Stimulated activated memory B cell treated with anti-CD40 and anti-IgM and Interleukin-4, amounts not matched to agents 10 μg/mL and 1 μg/mL and 100 μg/mL, for 72 hours (primary cell): ENCODE data around the gene MAGED2.
A peak's percentile ranks its signal among the peaks of the same experiment; 100 is the strongest.
"Not testable (repeated sequence)": the region's sequence is repeated elsewhere in the genome, so short reads cannot be mapped to it uniquely, and the experiment has no call there.

Experiments
- ATAC-seq: fragments of 150-1000 bp; cut with Tn5 transposase; 2 replicates; pipeline ENCODE4 v1.10.0; 2021
- H3K27ac Mint-ChIP-seq: one replicate; pipeline ENCODE4 v1.8.0; 2022; ENCODE audit warnings: mild to moderate bottlenecking, mixed read lengths
- H3K27me3 Mint-ChIP-seq: one replicate; pipeline ENCODE4 v1.8.0; 2022; ENCODE audit warnings: mixed read lengths
- H3K36me3 Mint-ChIP-seq: one replicate; pipeline ENCODE4 v1.8.0; 2022; ENCODE audit warnings: mixed read lengths
- H3K4me1 Mint-ChIP-seq: one replicate; pipeline ENCODE4 v1.8.0; 2022; ENCODE audit warnings: mixed read lengths
- H3K4me3 Mint-ChIP-seq: one replicate; pipeline ENCODE4 v1.8.0; 2022; ENCODE audit warnings: mild to moderate bottlenecking, moderate library complexity, mixed read lengths
- H3K9me3 Mint-ChIP-seq: one replicate; pipeline ENCODE4 v1.8.0; 2022; ENCODE audit warnings: mixed read lengths

The MAGED2 gene

GRCh38 chrX:54807524-54808108 is at the start of gene MAGED2:
Gene MAGED2, plus strand, starts transcription at chrX:54807745. Its CDS starts 1,587 bp downstream, at chrX:54809332.
- ATAC-seq: peak; percentile 50
- peak within 1 kb of the TSS; percentile 98 for H3K27ac Mint-ChIP-seq
- no peaks in the 10 kb centered on the region for H3K9me3 Mint-ChIP-seq
- peaks cover 8% of the 10 kb centered on the region for H3K36me3 Mint-ChIP-seq
- H3K4me1 Mint-ChIP-seq: peaks cover 36% of the 10 kb centered on the region
- H3K27me3 Mint-ChIP-seq: no peaks in the 10 kb centered on the region
- peak within 1 kb of the TSS; percentile 97 for H3K4me3 Mint-ChIP-seq

GRCh38 chrX:54758114-54759055 is 49.2 kb upstream of the MAGED2 start:
- Mint-ChIP-seq H3K36me3 (no peaks in the 10 kb centered on the region), H3K4me1 (no peaks in the 10 kb centered on the region), H3K27ac (no peak overlapping the region), H3K9me3 (no peaks in the 10 kb centered on the region), H3K4me3 (no peak overlapping the region), H3K27me3 (peaks cover 22% of the 10 kb centered on the region)
- ATAC-seq: no peak

GRCh38 chrX:54774391-54775094 is 33.0 kb upstream of the MAGED2 start:
- H3K4me1 Mint-ChIP-seq, H3K27ac Mint-ChIP-seq, H3K4me3 Mint-ChIP-seq, H3K36me3 Mint-ChIP-seq, ATAC-seq, H3K9me3 Mint-ChIP-seq: not testable (repeated sequence)
- H3K27me3 Mint-ChIP-seq: peaks cover 21% of the 10 kb centered on the region

GRCh38 chrX:54776061-54776460 is 31.5 kb upstream of the MAGED2 start:
- no peak for ATAC-seq
- no peak overlapping the region for H3K4me3 Mint-ChIP-seq

GRCh38 chrX:54776987-54777672 is 30.4 kb upstream of the MAGED2 start:
- H3K36me3 Mint-ChIP-seq: peaks cover 2% of the 10 kb centered on the region
- H3K9me3 Mint-ChIP-seq: peaks cover 1% of the 10 kb centered on the region
- H3K4me1 Mint-ChIP-seq: no peaks in the 10 kb centered on the region
- H3K27ac Mint-ChIP-seq: no peak overlapping the region
- no peak for ATAC-seq
- no peak overlapping the region for H3K4me3 Mint-ChIP-seq
- peaks cover 8% of the 10 kb centered on the region for H3K27me3 Mint-ChIP-seq

More at GRCh38 chrX:54776061-54776460, 31.5 kb upstream of the MAGED2 start:
- peaks cover 3% of the 10 kb centered on the region for H3K9me3 Mint-ChIP-seq
- peaks cover 12% of the 10 kb centered on the region for H3K27me3 Mint-ChIP-seq
- no peaks in the 10 kb centered on the region for H3K4me1 Mint-ChIP-seq
- peaks cover 5% of the 10 kb centered on the region for H3K36me3 Mint-ChIP-seq
- no peak overlapping the region for H3K27ac Mint-ChIP-seq

GRCh38 chrX:54785901-54786300 is 21.6 kb upstream of the MAGED2 start:
- H3K27me3 Mint-ChIP-seq: no peaks in the 10 kb centered on the region
- H3K4me3 Mint-ChIP-seq: no peak overlapping the region
- ATAC-seq: no peak
- peaks cover 15% of the 10 kb centered on the region for H3K4me1 Mint-ChIP-seq
- no peak overlapping the region for H3K27ac Mint-ChIP-seq
- no peaks in the 10 kb centered on the region for H3K36me3 Mint-ChIP-seq
- H3K9me3 Mint-ChIP-seq: no peaks in the 10 kb centered on the region

- Mint-ChIP-seq H3K4me3 (no peak overlapping the region), H3K27me3 (no peaks in the 10 kb centered on the region), H3K36me3 (no peaks in the 10 kb centered on the region), H3K9me3 (no peaks in the 10 kb centered on the region), H3K4me1 (peaks cover 15% of the 10 kb centered on the region), H3K27ac (no peak overlapping the region)
- ATAC-seq: peak; percentile 66
Measured at GRCh38 chrX:54786967-54787366, 20.6 kb upstream of the MAGED2 start.

- H3K36me3 Mint-ChIP-seq: no peaks in the 10 kb centered on the region
- no peak overlapping the region for H3K4me3 Mint-ChIP-seq
- H3K9me3 Mint-ChIP-seq: no peaks in the 10 kb centered on the region
- H3K27ac Mint-ChIP-seq: no peak overlapping the region
- H3K27me3 Mint-ChIP-seq: no peaks in the 10 kb centered on the region
- H3K4me1 Mint-ChIP-seq: peaks cover 15% of the 10 kb centered on the region
- ATAC-seq: no peak
Measured at GRCh38 chrX:54788446-54788845, 19.1 kb upstream of the MAGED2 start.

- H3K4me1 Mint-ChIP-seq: peaks cover 15% of the 10 kb centered on the region
- H3K36me3 Mint-ChIP-seq, H3K9me3 Mint-ChIP-seq, H3K4me3 Mint-ChIP-seq, ATAC-seq, H3K27me3 Mint-ChIP-seq, H3K27ac Mint-ChIP-seq: not testable (repeated sequence)
Measured at GRCh38 chrX:54789405-54789804, 18.1 kb upstream of the MAGED2 start.

- no peaks in the 10 kb centered on the region for H3K27me3 Mint-ChIP-seq
- H3K4me1 Mint-ChIP-seq: no peaks in the 10 kb centered on the region
- ATAC-seq: no peak
- no peaks in the 10 kb centered on the region for H3K9me3 Mint-ChIP-seq
- H3K27ac Mint-ChIP-seq: no peak overlapping the region
- no peaks in the 10 kb centered on the region for H3K36me3 Mint-ChIP-seq
- no peak overlapping the region for H3K4me3 Mint-ChIP-seq
Measured at GRCh38 chrX:54794028-54794427, 13.5 kb upstream of the MAGED2 start.

GRCh38 chrX:54794795-54795194 is 12.8 kb upstream of the MAGED2 start:
- no peaks in the 10 kb centered on the region for H3K27me3 Mint-ChIP-seq
- no peaks in the 10 kb centered on the region for H3K4me1 Mint-ChIP-seq
- no peak overlapping the region for H3K27ac Mint-ChIP-seq
- H3K36me3 Mint-ChIP-seq: no peaks in the 10 kb centered on the region
- H3K9me3 Mint-ChIP-seq: no peaks in the 10 kb centered on the region
- no peak for ATAC-seq
- no peak overlapping the region for H3K4me3 Mint-ChIP-seq

- Mint-ChIP-seq H3K4me1 (no peaks in the 10 kb centered on the region), H3K27me3 (no peaks in the 10 kb centered on the region), H3K4me3 (no peak within 1 kb of the TSS), H3K9me3 (no peaks in the 10 kb centered on the region), H3K36me3 (no peaks in the 10 kb centered on the region), H3K27ac (no peak within 1 kb of the TSS)
- no peak for ATAC-seq
Measured at GRCh38 chrX:54798137-54798536, 9.4 kb upstream of the MAGED2 start, which contains the start of gene ITIH6. Gene ITIH6, minus strand, starts transcription at chrX:54798255. Its CDS starts 45 bp downstream, at chrX:54798210.

- no peak overlapping the region for H3K4me3 Mint-ChIP-seq
- H3K27me3 Mint-ChIP-seq: no peaks in the 10 kb centered on the region
- H3K9me3 Mint-ChIP-seq: no peaks in the 10 kb centered on the region
- no peak for ATAC-seq
- H3K4me1 Mint-ChIP-seq: no peaks in the 10 kb centered on the region
- H3K27ac Mint-ChIP-seq: no peak overlapping the region
- no peaks in the 10 kb centered on the region for H3K36me3 Mint-ChIP-seq
Measured at GRCh38 chrX:54799046-54799445, 8.5 kb upstream of the MAGED2 start.

GRCh38 chrX:54808109-54808604 is 612 bp downstream of the MAGED2 start:
- Mint-ChIP-seq H3K4me3 (peak overlapping the region; percentile 97), H3K36me3 (peaks cover 11% of the 10 kb centered on the region), H3K27ac (peak overlapping the region; percentile 98), H3K27me3 (no peaks in the 10 kb centered on the region), H3K4me1 (peaks cover 36% of the 10 kb centered on the region), H3K9me3 (no peaks in the 10 kb centered on the region)
- ATAC-seq: peak; percentile 71
